Upper lobe of left lung (tissue), 4 donors: ENCODE results near the gene SERPINA5.

Experiments used
- POLR2A ChIP-seq, 4 donors: fragments of 450-650 bp; IDR thresholded peaks; one replicate each; pipeline ENCODE4 v1.5.1; 2016 to 2017; ENCODE audit warnings: antibody characterized with exemption in 4 of 4, mild to moderate bottlenecking in 2 of 4
- POLR2AphosphoS5 ChIP-seq, 2 donors: sonication (generic); formaldehyde crosslinking; IDR thresholded peaks; one replicate each; pipeline ENCODE4 v1.5.1; 2017; ENCODE audit warnings: antibody characterized with exemption in 2 of 2
- TF ChIP-seq, protein P1 (sequence below), 6 experiments: fragments of 450-650 bp in 4 of 6; fragments of 200-600 bp in 2 of 6; sonication (generic) in 2 of 6; IDR thresholded peaks; one replicate each; pipeline ENCODE4 v1.5.1; 2016 to 2019; ENCODE audit warnings: antibody characterized with exemption in 6 of 6

DNA sequence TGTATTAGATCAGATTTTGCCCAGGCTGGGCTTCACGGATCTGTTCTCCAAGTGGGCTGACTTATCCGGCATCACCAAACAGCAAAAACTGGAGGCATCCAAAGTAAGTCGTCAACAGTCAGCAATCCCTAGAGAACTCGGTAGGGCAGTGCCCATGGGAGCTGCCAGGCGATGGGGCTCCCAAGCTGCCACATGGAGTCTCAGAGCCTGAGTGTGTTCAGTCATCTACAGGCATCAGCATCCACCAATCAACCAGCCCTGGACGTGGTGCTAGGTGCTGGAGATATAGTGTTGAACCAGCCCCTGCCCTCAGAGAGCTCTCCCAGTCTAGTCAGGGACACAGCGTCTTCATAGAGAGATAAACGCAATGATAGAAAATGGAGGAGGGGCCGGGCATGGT lies 13.0 kb upstream of the SERPINA5 start:
- TF ChIP-seq POLR2A (IDR thresholded peaks at IDR 0.05) (no peak), POLR2AphosphoS5 (IDR thresholded peaks at IDR 0.05) (no peak)
- TF ChIP-seq, protein P1, sequence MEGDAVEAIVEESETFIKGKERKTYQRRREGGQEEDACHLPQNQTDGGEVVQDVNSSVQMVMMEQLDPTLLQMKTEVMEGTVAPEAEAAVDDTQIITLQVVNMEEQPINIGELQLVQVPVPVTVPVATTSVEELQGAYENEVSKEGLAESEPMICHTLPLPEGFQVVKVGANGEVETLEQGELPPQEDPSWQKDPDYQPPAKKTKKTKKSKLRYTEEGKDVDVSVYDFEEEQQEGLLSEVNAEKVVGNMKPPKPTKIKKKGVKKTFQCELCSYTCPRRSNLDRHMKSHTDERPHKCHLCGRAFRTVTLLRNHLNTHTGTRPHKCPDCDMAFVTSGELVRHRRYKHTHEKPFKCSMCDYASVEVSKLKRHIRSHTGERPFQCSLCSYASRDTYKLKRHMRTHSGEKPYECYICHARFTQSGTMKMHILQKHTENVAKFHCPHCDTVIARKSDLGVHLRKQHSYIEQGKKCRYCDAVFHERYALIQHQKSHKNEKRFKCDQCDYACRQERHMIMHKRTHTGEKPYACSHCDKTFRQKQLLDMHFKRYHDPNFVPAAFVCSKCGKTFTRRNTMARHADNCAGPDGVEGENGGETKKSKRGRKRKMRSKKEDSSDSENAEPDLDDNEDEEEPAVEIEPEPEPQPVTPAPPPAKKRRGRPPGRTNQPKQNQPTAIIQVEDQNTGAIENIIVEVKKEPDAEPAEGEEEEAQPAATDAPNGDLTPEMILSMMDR (IDR thresholded peaks at IDR 0.05), result no peak
